ENCODE results near the gene DNAH11. TPM values are rescaled to one million over a fixed set of nuclear protein-coding genes. Genes with fewer than 3 reads are reported as not detected.

DNAH11 gene
- total RNA-seq, 1 experiment from 2014 or later: 0.39 TPM

- no peaks in the 10 kb centered on the region for H4K20me1 ChIP-seq (ENCODE audit: insufficient read depth)
- H3K36me3 ChIP-seq (ENCODE audit: control insufficient read depth in 1 of 2, insufficient read depth in 2 of 2, low read length in 2 of 2): no peaks in the 10 kb centered on the region
- intact Hi-C loops (cut with micrococcal nuclease): no loop called here
- H3K9ac ChIP-seq (ENCODE audit: low read length): no peak overlapping the region
- no peaks in the 10 kb centered on the region for H3K27me3 ChIP-seq (ENCODE audit: insufficient read depth, low read length)
- H3K4me2 ChIP-seq (ENCODE audit: low read length): no peak overlapping the region
- H3K79me2 ChIP-seq (ENCODE audit: insufficient read depth, low read length): no peaks in the 10 kb centered on the region
- CTCF ChIA-PET: no interaction called here
- H3K4me3 ChIP-seq (replicated peaks in 1 of 2; ENCODE audit: low read depth in 1 of 2, low read length in 2 of 2): no peak overlapping the region
- no peaks in the 10 kb centered on the region for H3K9me2 ChIP-seq (ENCODE audit: insufficient read depth)
- H2AFZ ChIP-seq (ENCODE audit: low read depth, low read length, poor library complexity, severe bottlenecking): no peak overlapping the region
- peaks cover 4 to 6% of the 10 kb centered on the region in 2 experiments; a peak in 2 of 4 replicates for H3K4me1 ChIP-seq (ENCODE audit: control insufficient read depth in 1 of 2, insufficient read depth in 2 of 2, low read length in 2 of 2)
- DNase-seq (ENCODE audit: low read depth, low spot score) (no peak), ATAC-seq (no peak)
- no peak overlapping the region for H3K27ac ChIP-seq (ENCODE audit: low read depth, low read length)
- no peak for TF ChIP-seq POLR2AphosphoS5 (IDR thresholded peaks at IDR 0.05; ENCODE audit: low read depth, low read length)
- no peak for TF ChIP-seq EGR1 (IDR thresholded peaks at IDR 0.05; ENCODE audit: low read depth)
- no peak for TF ChIP-seq POLR2A (IDR thresholded peaks at IDR 0.05; ENCODE audit: borderline replicate concordance, extremely low read depth, insufficient read depth, insufficient read length)
- no peak for TF ChIP-seq EZH2phosphoT487 (IDR thresholded peaks at IDR 0.05; ENCODE audit: borderline replicate concordance)
- no peak for TF ChIP-seq SRF (IDR thresholded peaks at IDR 0.05; ENCODE audit: low read depth)
- no peak for TF ChIP-seq TCF7L2 (IDR thresholded peaks at IDR 0.05; ENCODE audit: borderline replicate concordance, extremely low read depth, insufficient read depth, insufficient read length)
- TF ChIP-seq REST (IDR thresholded peaks at IDR 0.05; ENCODE audit: low read depth): no peak
- TF ChIP-seq CBX3 (IDR thresholded peaks at IDR 0.05; ENCODE audit: low read depth): no peak
- no peak for TF ChIP-seq EZH2 (IDR thresholded peaks at IDR 0.05)
- TF ChIP-seq YY1 (IDR thresholded peaks at IDR 0.05; ENCODE audit: extremely low read depth, insufficient replicate concordance, low read depth, low read length): no peak
- no peak for TF ChIP-seq CTCF (IDR thresholded peaks at IDR 0.05 in 2 of 3, conservative IDR thresholded peaks at IDR 0.05 in 1 of 3; ENCODE audit: borderline replicate concordance in 1 of 3, insufficient read depth in 1 of 3, low read depth in 2 of 3, low read length in 2 of 3)
- no peak for TF ChIP-seq ZNF274 (IDR thresholded peaks at IDR 0.05; ENCODE audit: low read depth, low read length)
- no peak for TF ChIP-seq RAD21 (IDR thresholded peaks at IDR 0.05; ENCODE audit: low read depth)
- TF ChIP-seq JUND (IDR thresholded peaks at IDR 0.05): no peak
- TF ChIP-seq MAX (IDR thresholded peaks at IDR 0.05): no peak
- TF ChIP-seq FOSL1 (IDR thresholded peaks at IDR 0.05; ENCODE audit: low read depth): no peak
- RAD21 ChIA-PET (ENCODE audit: low non-redundant PET in 1 of 2, low total read pairs in 2 of 2, uncharacterized antibody in 2 of 2, unreplicated experiment in 2 of 2): no interaction called here
- H3K9me3 ChIP-seq (ENCODE audit: control insufficient read depth in 1 of 2, insufficient read depth in 1 of 2, low read depth in 1 of 2, low read length in 2 of 2): no peaks in the 10 kb centered on the region
- BruUV-seq (replicated peaks): no TSS peak
- POLR2A ChIA-PET: no interaction called here
Measured at GRCh38 chr7:21547501-21547900, 4.7 kb downstream of the DNAH11 start.

Data from HCT116 (cell line).